ENCODE data around the gene LRRC2. TPM values are rescaled to one million over a fixed set of nuclear protein-coding genes. Genes with fewer than 3 reads are reported as not detected.
A peak's percentile ranks its signal among the peaks of the same experiment; 100 is the strongest.
"Not testable (repeated sequence)": the region's sequence is repeated elsewhere in the genome, so short reads cannot be mapped to it uniquely, and the experiment has no call there.

Gene LRRC2
- total and polyA plus RNA-seq, 2 donors (not counting 1 experiment from before 2014, with no cell fraction given) = 3.8 to 6.0 TPM

GRCh38 chr3:46549408-46549904 is 16.6 kb downstream of the LRRC2 start:
- no peaks in the 10 kb centered on the region for H3K9me3 ChIP-seq (ENCODE audit: control insufficient read depth, insufficient read depth, low read depth, low read length)
- no peaks in the 10 kb centered on the region for H3K79me2 ChIP-seq (ENCODE audit: control insufficient read depth, insufficient read depth, low read length)
- H2AFZ ChIP-seq (ENCODE audit: low read length) = no peak overlapping the region
- H3K27me3 ChIP-seq (ENCODE audit: control insufficient read depth, insufficient read depth, low read length) = no peaks in the 10 kb centered on the region
- DNase-seq (ENCODE audit: low read depth in 2 of 2) = peak in 1 of 2 donors; percentile 59
- no peak overlapping the region for H3K9ac ChIP-seq (ENCODE audit: insufficient read depth, low read length)
- no peak for TF ChIP-seq EZH2 (IDR thresholded peaks at IDR 0.05; ENCODE audit: low read length, missing control alignments)
- TF ChIP-seq, protein P1, sequence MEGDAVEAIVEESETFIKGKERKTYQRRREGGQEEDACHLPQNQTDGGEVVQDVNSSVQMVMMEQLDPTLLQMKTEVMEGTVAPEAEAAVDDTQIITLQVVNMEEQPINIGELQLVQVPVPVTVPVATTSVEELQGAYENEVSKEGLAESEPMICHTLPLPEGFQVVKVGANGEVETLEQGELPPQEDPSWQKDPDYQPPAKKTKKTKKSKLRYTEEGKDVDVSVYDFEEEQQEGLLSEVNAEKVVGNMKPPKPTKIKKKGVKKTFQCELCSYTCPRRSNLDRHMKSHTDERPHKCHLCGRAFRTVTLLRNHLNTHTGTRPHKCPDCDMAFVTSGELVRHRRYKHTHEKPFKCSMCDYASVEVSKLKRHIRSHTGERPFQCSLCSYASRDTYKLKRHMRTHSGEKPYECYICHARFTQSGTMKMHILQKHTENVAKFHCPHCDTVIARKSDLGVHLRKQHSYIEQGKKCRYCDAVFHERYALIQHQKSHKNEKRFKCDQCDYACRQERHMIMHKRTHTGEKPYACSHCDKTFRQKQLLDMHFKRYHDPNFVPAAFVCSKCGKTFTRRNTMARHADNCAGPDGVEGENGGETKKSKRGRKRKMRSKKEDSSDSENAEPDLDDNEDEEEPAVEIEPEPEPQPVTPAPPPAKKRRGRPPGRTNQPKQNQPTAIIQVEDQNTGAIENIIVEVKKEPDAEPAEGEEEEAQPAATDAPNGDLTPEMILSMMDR (conservative IDR thresholded peaks at IDR 0.05 in 1 of 2, IDR thresholded peaks at IDR 0.05 in 1 of 2; ENCODE audit: low read depth in 1 of 2, low read length in 2 of 2) = no peak
- no peaks in the 10 kb centered on the region for H4K20me1 ChIP-seq (ENCODE audit: control insufficient read depth, extremely low read depth, insufficient read depth, low read length)
- H3K27ac ChIP-seq (ENCODE audit: insufficient read depth, low read length) = no peak overlapping the region
- H3K4me3 ChIP-seq (replicated peaks in 1 of 4; ENCODE audit: control extremely low read depth in 1 of 4, insufficient read depth in 1 of 4, low read depth in 3 of 4, low read length in 4 of 4) = no peak overlapping the region
- H3K4me1 ChIP-seq (ENCODE audit: control insufficient read depth, extremely low read depth, insufficient read depth, low read length) = peaks cover 3% of the 10 kb centered on the region
- H3K4me2 ChIP-seq (ENCODE audit: extremely low read depth, insufficient read depth, low read length) = no peak overlapping the region
- H3K36me3 ChIP-seq (ENCODE audit: control insufficient read depth, insufficient read depth, low read length) = no peaks in the 10 kb centered on the region

- H4K20me1 ChIP-seq (ENCODE audit: control insufficient read depth, extremely low read depth, insufficient read depth, low read length); H3K27ac ChIP-seq (ENCODE audit: insufficient read depth, low read length); H3K4me1 ChIP-seq (ENCODE audit: control insufficient read depth, extremely low read depth, insufficient read depth, low read length); H3K4me3 ChIP-seq (replicated peaks in 1 of 4; ENCODE audit: control extremely low read depth in 1 of 4, insufficient read depth in 1 of 4, low read depth in 3 of 4, low read length in 4 of 4); DNase-seq (ENCODE audit: low read depth in 2 of 2); H3K9ac ChIP-seq (ENCODE audit: insufficient read depth, low read length); H2AFZ ChIP-seq (ENCODE audit: low read length); H3K4me2 ChIP-seq (ENCODE audit: extremely low read depth, insufficient read depth, low read length); H3K79me2 ChIP-seq (ENCODE audit: control insufficient read depth, insufficient read depth, low read length); H3K36me3 ChIP-seq (ENCODE audit: control insufficient read depth, insufficient read depth, low read length); H3K9me3 ChIP-seq (ENCODE audit: control insufficient read depth, insufficient read depth, low read depth, low read length); H3K27me3 ChIP-seq (ENCODE audit: control insufficient read depth, insufficient read depth, low read length): not testable (repeated sequence)
These were observed 17.5 kb downstream of the LRRC2 start for GRCh38 chr3:46548611-46549010.

GRCh38 chr3:46546896-46547440 is 19.1 kb downstream of the LRRC2 start:
- H3K27me3 ChIP-seq (ENCODE audit: control insufficient read depth, insufficient read depth, low read length) = no peaks in the 10 kb centered on the region
- H3K79me2 ChIP-seq (ENCODE audit: control insufficient read depth, insufficient read depth, low read length) = no peaks in the 10 kb centered on the region
- no peak overlapping the region for H3K27ac ChIP-seq (ENCODE audit: insufficient read depth, low read length)
- H3K4me3 ChIP-seq (replicated peaks in 1 of 4; ENCODE audit: control extremely low read depth in 1 of 4, insufficient read depth in 1 of 4, low read depth in 3 of 4, low read length in 4 of 4) = no peak overlapping the region
- peaks cover 3% of the 10 kb centered on the region for H3K4me1 ChIP-seq (ENCODE audit: control insufficient read depth, extremely low read depth, insufficient read depth, low read length)
- no peak overlapping the region for H3K9ac ChIP-seq (ENCODE audit: insufficient read depth, low read length)
- DNase-seq (ENCODE audit: low read depth in 2 of 2) = no peak
- no peaks in the 10 kb centered on the region for H4K20me1 ChIP-seq (ENCODE audit: control insufficient read depth, extremely low read depth, insufficient read depth, low read length)
- TF ChIP-seq, protein P1 (conservative IDR thresholded peaks at IDR 0.05 in 1 of 2, IDR thresholded peaks at IDR 0.05 in 1 of 2; ENCODE audit: low read depth in 1 of 2, low read length in 2 of 2) = no peak
- TF ChIP-seq EZH2 (IDR thresholded peaks at IDR 0.05; ENCODE audit: low read length, missing control alignments) = no peak
- H3K36me3 ChIP-seq (ENCODE audit: control insufficient read depth, insufficient read depth, low read length) = no peaks in the 10 kb centered on the region
- no peaks in the 10 kb centered on the region for H3K9me3 ChIP-seq (ENCODE audit: control insufficient read depth, insufficient read depth, low read depth, low read length)
- no peak overlapping the region for H2AFZ ChIP-seq (ENCODE audit: low read length)
- no peak overlapping the region for H3K4me2 ChIP-seq (ENCODE audit: extremely low read depth, insufficient read depth, low read length)
